HG03196 (cell line): Measurements from ENCODE around the gene NLRP4.
"Not testable (repeated sequence)": the region's sequence is repeated elsewhere in the genome, so short reads cannot be mapped to it uniquely, and the experiment has no call there.

Experiments used
- ATAC-seq: cut with Tn5 transposase; IDR thresholded peaks from one replicate; pipeline ENCODE4 v1.9.1; 2021; ENCODE audit not compliant: unreplicated experiment

NLRP4 gene

GRCh38 chr19:55882626-55883025, 46.3 kb downstream of the NLRP4 start:
- ATAC-seq: no peak

DNA sequence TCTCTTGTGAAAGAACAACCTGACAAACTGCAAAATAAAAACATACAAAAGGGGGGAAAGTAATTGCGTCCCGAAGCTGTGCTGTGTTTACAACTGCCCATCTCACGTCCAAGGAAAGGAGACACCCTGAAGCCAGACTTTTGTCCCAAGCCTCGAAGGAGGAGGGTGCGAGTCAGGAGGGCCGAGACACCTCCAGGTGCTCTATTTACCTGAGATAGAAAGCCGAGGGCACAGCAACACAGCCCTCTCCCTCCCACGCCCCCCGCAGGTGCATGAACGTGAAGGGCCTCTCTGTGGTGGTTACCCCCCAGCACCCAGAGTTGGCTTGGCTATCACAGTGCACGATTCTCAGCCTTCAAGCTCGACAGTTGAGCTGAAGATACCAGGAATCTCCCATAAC, 62.6 kb downstream of the NLRP4 start:
- ATAC-seq: no peak

DNA sequence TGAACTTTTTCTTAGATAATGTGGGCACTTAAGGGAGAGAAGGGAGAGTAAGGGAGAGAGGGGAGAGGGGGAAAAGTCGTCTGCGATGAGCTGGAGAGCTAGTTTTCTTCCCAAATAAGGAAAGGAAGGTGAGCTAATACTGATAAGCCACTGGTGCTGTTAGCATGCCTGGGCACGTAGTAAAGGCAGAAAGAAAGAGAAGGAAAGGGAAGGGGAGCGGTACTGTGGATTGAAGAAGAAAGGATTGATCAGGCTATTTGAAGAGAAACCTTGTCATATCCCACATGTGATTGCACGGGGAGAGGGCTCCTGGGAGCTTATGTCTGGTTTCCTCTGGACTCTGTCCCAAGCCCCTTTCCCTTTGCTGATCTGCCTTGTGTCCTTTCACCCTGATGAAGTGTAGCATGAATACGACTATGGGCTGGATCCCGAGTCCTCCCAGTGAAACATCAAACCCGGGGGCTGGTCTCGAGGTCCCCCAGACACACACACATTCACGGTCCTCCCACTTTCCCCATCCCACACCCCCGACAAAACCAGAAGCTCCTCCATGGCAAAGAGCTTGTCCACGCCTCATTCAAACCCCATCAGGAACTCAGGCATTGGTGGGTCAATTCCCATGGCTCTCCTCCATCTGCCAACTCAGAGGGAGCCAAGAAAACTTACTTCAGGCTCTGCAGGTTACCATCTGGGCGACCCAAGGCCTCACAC, 65.2 kb downstream of the NLRP4 start:
- no peak for ATAC-seq

DNA sequence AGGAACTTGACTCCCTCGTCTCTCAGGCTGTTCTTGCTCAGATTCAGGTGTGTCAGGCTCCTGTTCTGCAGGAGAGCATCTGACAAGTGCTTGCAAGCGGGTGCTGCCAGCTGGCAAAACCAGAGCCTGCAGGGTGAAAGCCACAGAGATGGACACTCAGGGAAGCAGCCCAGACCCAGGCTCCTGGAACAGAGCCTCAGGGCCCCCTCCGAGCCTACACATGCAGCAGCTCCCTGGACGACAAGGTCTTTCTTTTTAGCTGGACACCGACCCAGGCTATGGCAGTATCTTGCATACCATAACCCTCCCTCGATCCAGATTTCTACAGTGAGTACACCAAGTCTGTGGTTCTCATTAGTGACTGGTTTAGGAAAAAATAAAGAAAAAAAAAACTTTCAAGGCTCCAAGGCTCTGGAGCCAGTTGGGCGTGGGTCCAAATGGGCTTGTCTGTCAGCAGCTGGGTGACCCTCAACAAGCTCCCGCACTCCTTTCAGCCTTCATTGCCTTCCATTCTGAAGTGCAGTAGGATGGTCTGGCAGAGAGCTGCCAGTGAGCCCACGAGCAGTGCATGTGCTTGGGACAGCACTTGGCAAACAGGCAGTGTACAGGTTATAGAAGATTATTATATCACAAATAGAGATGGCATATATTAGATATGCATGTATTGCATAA, 65.9 kb downstream of the NLRP4 start:
- ATAC-seq: no peak

DNA sequence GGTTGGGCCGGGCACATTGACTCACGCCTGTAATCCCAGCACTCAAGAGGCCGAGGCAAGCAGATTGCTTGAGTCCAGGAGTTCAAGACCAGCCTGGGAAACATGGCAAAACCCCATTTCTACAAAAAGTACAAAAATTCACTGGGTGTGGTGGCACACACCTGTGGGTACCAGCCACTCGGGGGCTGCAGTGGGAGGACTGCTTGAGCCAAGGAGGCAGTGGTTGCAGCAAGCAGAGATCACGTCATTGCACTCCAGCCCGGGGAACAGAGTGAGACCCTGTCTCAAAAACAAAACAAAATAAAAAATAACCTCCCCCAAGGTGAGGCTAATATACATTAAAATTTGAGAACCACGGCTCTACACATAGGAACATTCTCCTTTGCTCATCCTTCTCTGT, 70.9 kb downstream of the NLRP4 start:
- ATAC-seq: no peak

DNA sequence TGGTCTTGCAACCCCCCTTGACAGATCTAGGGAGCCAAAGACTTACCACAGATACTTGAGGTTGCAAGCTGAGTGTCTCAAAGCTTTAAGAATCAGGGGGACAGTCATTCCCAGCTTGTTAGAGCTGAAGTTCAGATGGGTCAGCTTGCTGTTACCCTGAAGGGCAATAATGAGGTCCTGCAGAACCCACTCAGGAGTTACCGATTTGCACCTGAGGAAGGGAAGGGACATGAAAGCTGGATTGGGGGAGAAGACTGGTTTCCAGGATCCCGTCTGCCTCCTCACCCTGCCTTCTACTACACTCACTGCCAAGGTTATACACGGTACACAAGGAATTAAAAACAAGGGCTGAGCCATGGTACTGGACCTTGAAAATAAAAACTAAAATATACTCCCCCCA, 71.4 kb downstream of the NLRP4 start:
- no peak for ATAC-seq

DNA sequence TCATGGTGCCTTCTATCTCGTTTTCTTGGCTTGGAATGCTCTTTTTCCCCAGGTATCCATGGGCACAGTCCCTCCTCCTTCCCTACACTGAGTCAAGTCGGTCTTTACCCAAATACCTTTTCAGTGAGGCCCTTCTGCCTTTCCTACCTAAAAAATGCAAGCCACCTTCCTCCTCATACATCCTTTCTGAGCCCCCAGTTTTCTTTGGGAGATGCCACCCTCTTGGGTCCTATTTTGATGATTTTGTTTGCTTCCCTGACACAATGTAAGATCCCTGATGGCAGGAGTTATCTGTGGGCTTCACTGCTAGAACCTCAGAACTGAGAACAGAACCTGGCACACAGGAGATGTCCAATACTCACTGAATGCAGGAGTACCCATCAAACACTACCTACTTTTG, 73.5 kb downstream of the NLRP4 start:
- no peak for ATAC-seq

GRCh38 chr19:55912916-55913315, 76.6 kb downstream of the NLRP4 start:
- ATAC-seq: no peak

DNA sequence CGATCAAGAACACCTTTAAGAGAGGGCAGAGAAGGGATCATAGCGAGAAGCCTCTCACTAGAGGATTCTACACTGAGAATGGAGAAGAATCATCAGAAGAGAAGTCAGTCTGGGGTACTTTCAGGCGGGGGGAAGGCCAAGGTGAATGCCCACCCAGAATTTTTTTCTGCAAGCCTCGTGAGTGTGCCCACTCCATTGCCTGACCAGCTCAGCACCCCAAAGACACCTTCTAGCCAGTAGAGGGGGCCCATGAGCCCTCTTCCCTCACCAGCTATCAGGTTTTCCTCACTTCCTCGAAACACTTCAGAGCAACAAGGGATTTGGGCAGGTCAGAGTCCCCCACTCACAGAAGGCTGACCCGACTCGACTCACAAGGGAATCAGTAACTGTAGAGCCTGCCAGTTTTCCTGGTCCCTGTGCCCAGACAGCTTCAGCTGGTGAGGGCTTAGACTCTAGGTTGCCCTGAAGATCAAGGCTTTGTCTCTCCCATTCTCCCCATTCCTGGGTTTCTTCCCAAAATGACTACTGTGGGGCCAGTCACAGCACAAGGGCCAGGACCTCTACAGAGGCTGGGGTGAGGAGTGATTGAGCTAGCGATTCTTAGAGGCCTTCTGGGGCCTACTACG, 77.4 kb downstream of the NLRP4 start:
- no peak for ATAC-seq

GRCh38 chr19:55923556-55923955, 87.2 kb downstream of the NLRP4 start:
- ATAC-seq: no peak

DNA sequence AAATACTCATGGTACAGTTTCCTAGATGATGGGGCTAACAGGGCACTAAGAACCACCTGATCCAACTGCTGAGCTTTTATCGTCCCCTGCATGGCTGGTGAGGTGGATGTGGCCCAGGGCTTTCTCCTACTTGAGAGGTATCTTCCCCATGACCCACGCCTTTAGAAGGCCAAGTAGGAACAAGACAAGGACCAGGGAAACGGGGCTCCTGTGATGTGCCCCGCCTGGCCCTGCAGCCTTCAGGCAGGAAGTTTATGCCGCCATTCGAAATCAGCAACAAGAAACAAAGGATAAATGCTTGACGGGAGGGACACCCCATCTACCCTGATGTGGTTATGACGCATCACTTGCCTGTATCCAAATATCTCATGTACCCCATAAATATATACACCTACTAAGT, 91.7 kb downstream of the NLRP4 start:
- ATAC-seq: no peak

GRCh38 chr19:55929258-55929657, 92.9 kb downstream of the NLRP4 start:
- not testable (repeated sequence) for ATAC-seq

GRCh38 chr19:55930996-55931515, 94.7 kb downstream of the NLRP4 start:
- no peak for ATAC-seq
